ENCODE results near the gene KRT15.

Gene KRT15

DNA sequence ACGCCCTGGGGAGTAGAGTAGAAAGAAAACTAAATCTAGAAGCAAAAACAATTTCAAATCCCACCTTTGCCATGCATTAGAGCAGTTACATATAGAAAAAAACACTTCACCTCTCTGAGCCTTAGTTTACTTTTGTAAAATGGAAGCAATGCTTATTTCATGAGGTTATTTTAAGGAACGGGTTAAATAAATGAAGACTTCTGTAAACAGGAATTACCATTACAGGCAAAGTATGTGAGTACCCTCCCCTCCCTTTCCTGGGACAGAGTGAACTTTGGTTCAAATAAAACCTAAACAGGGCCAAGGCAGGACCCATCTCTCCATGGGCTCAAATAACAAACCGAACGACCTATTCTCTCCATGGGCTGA is 4.5 kb upstream of the KRT15 start:
- in situ Hi-C loops (cut with MboI; ENCODE audit: low sequenced_read_pairs, unreplicated experiment) = no loop called here
- TF ChIP-seq, protein P1, sequence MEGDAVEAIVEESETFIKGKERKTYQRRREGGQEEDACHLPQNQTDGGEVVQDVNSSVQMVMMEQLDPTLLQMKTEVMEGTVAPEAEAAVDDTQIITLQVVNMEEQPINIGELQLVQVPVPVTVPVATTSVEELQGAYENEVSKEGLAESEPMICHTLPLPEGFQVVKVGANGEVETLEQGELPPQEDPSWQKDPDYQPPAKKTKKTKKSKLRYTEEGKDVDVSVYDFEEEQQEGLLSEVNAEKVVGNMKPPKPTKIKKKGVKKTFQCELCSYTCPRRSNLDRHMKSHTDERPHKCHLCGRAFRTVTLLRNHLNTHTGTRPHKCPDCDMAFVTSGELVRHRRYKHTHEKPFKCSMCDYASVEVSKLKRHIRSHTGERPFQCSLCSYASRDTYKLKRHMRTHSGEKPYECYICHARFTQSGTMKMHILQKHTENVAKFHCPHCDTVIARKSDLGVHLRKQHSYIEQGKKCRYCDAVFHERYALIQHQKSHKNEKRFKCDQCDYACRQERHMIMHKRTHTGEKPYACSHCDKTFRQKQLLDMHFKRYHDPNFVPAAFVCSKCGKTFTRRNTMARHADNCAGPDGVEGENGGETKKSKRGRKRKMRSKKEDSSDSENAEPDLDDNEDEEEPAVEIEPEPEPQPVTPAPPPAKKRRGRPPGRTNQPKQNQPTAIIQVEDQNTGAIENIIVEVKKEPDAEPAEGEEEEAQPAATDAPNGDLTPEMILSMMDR (IDR thresholded peaks at IDR 0.05; ENCODE audit: borderline replicate concordance, control extremely low read depth, extremely low read depth, insufficient read depth, missing control alignments) = no peak
- DNase-seq (ENCODE audit: low spot score) = no peak

DNA sequence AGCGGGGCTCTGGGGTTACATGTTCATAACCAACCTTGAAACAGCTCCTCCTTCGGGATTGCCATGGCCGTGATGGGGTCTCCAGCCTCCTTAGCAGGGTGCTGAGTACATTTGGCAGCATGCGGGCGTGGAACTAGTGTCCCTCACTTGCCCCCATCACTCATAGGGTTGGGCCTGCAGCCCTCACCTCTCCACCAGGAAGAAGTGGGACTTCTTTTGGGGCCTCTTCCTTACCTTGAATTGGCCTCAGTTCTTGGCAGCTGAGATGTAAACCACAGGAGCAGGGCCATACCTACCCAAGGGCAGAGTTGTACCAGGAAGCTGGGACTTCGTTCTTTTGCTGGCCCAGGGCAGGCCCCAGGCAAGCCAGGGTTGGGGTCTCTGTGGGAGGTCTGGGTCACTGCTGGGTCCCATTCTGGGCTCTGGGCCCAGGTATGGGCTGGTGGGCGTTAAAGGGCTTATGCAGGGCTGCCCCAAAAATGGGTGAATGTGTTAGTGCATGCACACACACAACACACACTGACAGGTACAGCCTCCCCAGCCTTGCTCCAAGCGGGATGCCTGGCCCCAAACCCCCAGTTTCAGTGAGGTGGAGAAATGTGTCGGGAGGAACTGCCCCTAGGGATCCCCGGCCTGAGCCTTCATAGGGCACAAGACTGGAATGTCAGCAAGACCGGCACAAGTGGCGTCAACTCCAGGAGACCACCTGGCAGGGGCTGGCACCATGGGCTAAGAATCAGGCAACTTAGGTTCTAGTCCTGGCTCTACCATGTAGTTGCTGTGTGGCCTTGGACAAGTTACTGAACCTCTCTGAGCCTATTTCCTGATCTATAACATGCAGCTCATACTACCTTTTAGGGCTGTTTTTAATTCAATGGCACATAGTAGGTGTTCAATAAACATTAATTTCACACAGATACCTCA is 3.9 kb upstream of the KRT15 start:
- TF ChIP-seq, protein P1 (IDR thresholded peaks at IDR 0.05; ENCODE audit: borderline replicate concordance, control extremely low read depth, extremely low read depth, insufficient read depth, missing control alignments) = no peak
- DNase-seq (ENCODE audit: low spot score) = no peak
- in situ Hi-C loops (cut with MboI; ENCODE audit: low sequenced_read_pairs, unreplicated experiment) = no loop called here

DNA sequence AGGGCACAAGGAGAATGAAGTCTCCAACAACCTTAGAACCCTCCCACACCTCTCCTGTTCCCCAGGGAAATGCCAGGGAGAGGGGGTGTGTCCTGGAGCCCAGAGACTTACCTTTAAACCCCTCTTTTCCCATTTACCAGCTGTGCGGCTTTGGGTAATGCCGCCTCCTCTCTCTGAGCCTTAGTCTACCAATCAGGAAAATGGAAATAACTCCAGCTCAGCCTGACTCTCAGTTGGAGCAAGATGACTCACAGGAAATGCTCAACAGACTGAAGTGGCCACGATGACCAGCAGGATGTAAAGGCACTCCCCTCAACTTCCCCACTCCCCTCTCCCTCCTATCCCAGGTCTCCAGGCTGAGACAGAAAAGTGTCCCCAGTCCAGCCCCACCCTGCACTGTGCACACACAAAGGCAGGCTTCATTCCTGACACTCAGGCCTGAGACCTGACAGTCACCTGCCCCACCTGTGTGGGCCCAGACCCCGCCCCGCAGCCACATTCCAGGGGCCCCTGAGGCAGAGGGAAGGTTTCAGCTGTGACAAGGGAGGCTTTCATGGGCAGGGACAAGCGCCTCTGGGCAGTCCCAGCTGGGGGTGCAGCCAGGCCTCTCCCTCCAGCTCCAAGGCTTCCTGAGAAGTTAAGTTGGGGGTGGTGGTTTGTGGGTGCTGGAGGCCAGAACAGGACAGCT is 3.0 kb upstream of the KRT15 start:
- TF ChIP-seq, protein P1 (IDR thresholded peaks at IDR 0.05; ENCODE audit: borderline replicate concordance, control extremely low read depth, extremely low read depth, insufficient read depth, missing control alignments) = no peak
- DNase-seq (ENCODE audit: low spot score) = no peak
- in situ Hi-C loops (cut with MboI; ENCODE audit: low sequenced_read_pairs, unreplicated experiment) = no loop called here

DNA sequence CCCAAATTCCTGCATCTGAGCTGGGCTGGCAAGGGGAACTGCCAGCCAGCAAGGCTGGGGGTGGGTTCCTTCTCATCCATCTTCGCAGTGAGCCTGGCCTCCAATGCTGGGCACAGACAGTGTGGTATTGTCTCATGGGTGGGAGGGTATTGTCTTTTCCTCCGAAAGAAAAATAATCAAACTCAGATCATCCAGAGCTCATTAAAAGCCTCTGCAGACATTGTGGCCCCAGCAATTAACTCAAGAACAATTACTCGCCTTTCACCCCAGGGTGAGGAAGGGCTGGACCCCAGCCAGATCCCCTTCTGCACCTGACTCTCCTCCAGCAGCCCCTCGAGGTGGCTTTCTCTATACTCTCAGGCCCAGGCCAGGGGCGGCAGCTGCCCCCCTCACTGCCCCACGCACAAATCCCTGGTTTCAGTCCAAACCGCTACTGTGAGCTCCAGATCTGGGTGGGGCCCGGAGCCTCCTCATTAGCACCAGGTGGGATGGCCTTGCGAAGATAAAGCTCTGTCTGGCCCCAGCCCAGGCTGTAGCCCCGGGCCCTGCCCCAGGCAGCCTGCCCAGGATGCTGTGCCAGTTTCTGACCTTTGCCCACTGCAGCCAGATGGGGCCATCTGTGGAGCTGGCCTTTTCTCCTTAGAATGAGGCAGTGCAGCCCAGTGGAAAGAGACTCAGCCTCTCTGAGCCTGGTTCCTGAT is 2.3 kb upstream of the KRT15 start:
- in situ Hi-C loops (cut with MboI; ENCODE audit: low sequenced_read_pairs, unreplicated experiment) = no loop called here
- DNase-seq (ENCODE audit: low spot score) = no peak
- TF ChIP-seq, protein P1 (IDR thresholded peaks at IDR 0.05; ENCODE audit: borderline replicate concordance, control extremely low read depth, extremely low read depth, insufficient read depth, missing control alignments) = no peak

DNA sequence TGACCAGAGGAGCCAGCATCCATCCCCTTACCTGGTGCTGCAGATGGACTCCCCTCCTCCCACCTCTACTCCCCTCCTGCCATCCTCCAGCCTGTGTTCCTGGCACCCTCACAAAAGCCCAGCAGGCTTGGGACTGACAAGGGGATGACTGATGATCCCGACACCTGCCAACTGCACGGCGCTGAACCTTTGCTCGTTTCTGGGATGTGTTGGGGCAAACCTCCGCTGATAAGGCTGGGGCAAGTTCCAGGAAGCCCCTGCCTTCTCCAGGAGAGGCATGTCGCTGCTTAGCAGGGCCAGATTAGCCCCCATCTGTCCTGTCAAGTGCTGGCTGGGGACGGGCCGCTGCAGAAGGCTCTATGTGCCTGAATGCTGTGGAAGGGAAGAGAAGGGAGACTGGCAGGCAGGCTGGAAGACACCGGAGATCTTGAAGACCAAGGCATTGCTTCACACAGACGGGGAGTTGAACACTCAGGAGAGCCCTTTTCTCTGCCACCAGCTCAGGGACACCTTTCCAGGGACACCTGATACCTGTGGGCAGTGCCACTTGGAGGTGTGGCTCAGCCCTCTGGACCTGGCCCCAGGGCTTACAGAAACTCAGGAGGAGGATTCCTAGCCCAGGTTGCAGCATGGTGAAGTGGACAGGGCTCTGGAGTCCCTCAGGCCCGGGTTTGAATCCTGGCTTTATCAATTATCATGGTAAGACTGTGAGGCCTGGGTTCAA is 973 bp upstream of the KRT15 start:
- DNase-seq (ENCODE audit: low spot score) = no peak
- TF ChIP-seq, protein P1 (IDR thresholded peaks at IDR 0.05; ENCODE audit: borderline replicate concordance, control extremely low read depth, extremely low read depth, insufficient read depth, missing control alignments) = no peak
- in situ Hi-C loops (cut with MboI; ENCODE audit: low sequenced_read_pairs, unreplicated experiment) = no loop called here

DNA sequence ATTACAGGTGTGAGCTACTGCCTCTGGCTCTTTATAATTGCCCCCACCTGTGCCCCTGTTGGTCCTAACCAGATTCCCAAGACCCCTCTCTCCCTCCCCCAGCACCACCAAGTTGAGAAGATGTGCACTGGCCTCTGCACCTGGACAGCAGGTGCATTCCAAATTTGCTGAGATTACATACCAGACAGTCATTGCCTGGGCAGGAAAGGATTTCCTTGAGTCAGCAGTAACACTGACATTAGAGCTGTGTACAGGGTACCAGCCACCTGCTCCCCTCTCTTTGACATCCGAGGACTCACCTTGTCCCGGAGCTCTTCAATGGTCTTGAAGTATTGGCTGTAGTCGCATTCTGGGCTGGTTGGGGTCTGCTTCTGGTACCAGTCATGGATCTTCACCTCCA is 659 bp downstream of the KRT15 start:
- TF ChIP-seq, protein P1 (IDR thresholded peaks at IDR 0.05; ENCODE audit: borderline replicate concordance, control extremely low read depth, extremely low read depth, insufficient read depth, missing control alignments) = no peak
- in situ Hi-C loops (cut with MboI; ENCODE audit: low sequenced_read_pairs, unreplicated experiment) = no loop called here
- no peak for DNase-seq (ENCODE audit: low spot score)
